ENCODE results near the gene SLC6A5. TPM values are rescaled to one million over a fixed set of nuclear protein-coding genes. Genes with fewer than 3 reads are reported as not detected.
A peak's percentile ranks its signal among the peaks of the same experiment; 100 is the strongest.

SLC6A5 gene
- total and polyA plus RNA-seq, 10 of the 15 experiments (the other 5 are each of a cell fraction or from before 2014, with no cell fraction given), result 0.01 TPM; not detected in 9

- BruUV-seq (replicated peaks), result no TSS peak
- POLR2A ChIA-PET, result no interaction called here
Observed at GRCh38 chr11:20634044-20634443, 34.6 kb downstream of the SLC6A5 start.

GRCh38 chr11:20634781-20635180 is 35.4 kb downstream of the SLC6A5 start:
- H3K9ac ChIP-seq (ENCODE audit: control insufficient read depth, insufficient read depth, low read length), result no peak overlapping the region
- H3K4me1 ChIP-seq (ENCODE audit: control insufficient read depth, insufficient read depth, low read length), result no peaks in the 10 kb centered on the region
- no peaks in the 10 kb centered on the region for H3K9me3 ChIP-seq (replicated peaks; ENCODE audit: control insufficient read depth, insufficient read depth, low read length)
- CTCF ChIA-PET, result no interaction called here
- no TSS peak for BruUV-seq (replicated peaks)
- intact Hi-C loops (cut with micrococcal nuclease; ENCODE audit: unreplicated experiment), result no loop called here
- H3K27ac ChIP-seq (ENCODE audit: control insufficient read depth, insufficient read depth), result no peak overlapping the region
- H4K20me1 ChIP-seq (ENCODE audit: control insufficient read depth, insufficient read depth), result no peaks in the 10 kb centered on the region
- no peak overlapping the region for H3K4me2 ChIP-seq (ENCODE audit: control insufficient read depth, insufficient read depth)
- no peak overlapping the region for H3K4me3 ChIP-seq
- DNase-seq (ENCODE audit: low read depth, low spot score) (no peak), FAIRE-seq (no peak), ATAC-seq (no peak)
- no peak overlapping the region for H2AFZ ChIP-seq (ENCODE audit: control insufficient read depth, low read depth, low read length)
- RAD21 ChIA-PET (ENCODE audit: unreplicated experiment), result no interaction called here
- POLR2A ChIA-PET, result no interaction called here
- in situ Hi-C loops (cut with MboI), result no loop called here
- no peaks in the 10 kb centered on the region for H3K36me3 ChIP-seq (ENCODE audit: control insufficient read depth in 2 of 2, insufficient read depth in 2 of 2, low read length in 1 of 2)
- SMC1A ChIA-PET (ENCODE audit: uncharacterized antibody, unreplicated experiment), result no interaction called here
- WGBS (ENCODE audit: insufficient coverage, insufficient replicate concordance, low lambda C conversion rate, missing lambda C conversion rate), result 69% methylated on average over 7 of the region's 7 CpGs
- TF ChIP-seq CTCF (IDR thresholded peaks at IDR 0.05 in 2 of 3, conservative IDR thresholded peaks at IDR 0.05 in 1 of 3; ENCODE audit: control insufficient read depth in 2 of 3, extremely low read depth in 1 of 3, insufficient read depth in 1 of 3, low read depth in 3 of 3, low read length in 3 of 3), result no peak
- H3K27me3 ChIP-seq (replicated peaks in 1 of 2; ENCODE audit: control insufficient read depth in 2 of 2, insufficient read depth in 2 of 2, low read length in 1 of 2), result no peaks in the 10 kb centered on the region
- H3K79me2 ChIP-seq (ENCODE audit: control insufficient read depth, insufficient read depth, low read length), result no peaks in the 10 kb centered on the region

More at GRCh38 chr11:20634044-20634443, 34.6 kb downstream of the SLC6A5 start:
- Histone ChIP-seq H3K27ac (ENCODE audit: control insufficient read depth, insufficient read depth) (no peak overlapping the region), H4K20me1 (ENCODE audit: control insufficient read depth, insufficient read depth) (no peaks in the 10 kb centered on the region), H3K9me3 (replicated peaks; ENCODE audit: control insufficient read depth, insufficient read depth, low read length) (no peaks in the 10 kb centered on the region), H3K36me3 (ENCODE audit: control insufficient read depth in 2 of 2, insufficient read depth in 2 of 2, low read length in 1 of 2) (no peaks in the 10 kb centered on the region), H2AFZ (ENCODE audit: control insufficient read depth, low read depth, low read length) (no peak overlapping the region), H3K27me3 (replicated peaks in 1 of 2; ENCODE audit: control insufficient read depth in 2 of 2, insufficient read depth in 2 of 2, low read length in 1 of 2) (no peaks in the 10 kb centered on the region), H3K9ac (ENCODE audit: control insufficient read depth, insufficient read depth, low read length) (no peak overlapping the region), H3K4me3 (no peak overlapping the region), H3K4me1 (ENCODE audit: control insufficient read depth, insufficient read depth, low read length) (no peaks in the 10 kb centered on the region), H3K4me2 (ENCODE audit: control insufficient read depth, insufficient read depth) (no peak overlapping the region), H3K79me2 (ENCODE audit: control insufficient read depth, insufficient read depth, low read length) (no peaks in the 10 kb centered on the region)
- DNase-seq (ENCODE audit: low read depth, low spot score), result no peak
- no peak for TF ChIP-seq ZZZ3 (IDR thresholded peaks at IDR 0.05; ENCODE audit: control insufficient read depth, insufficient read length, low read depth)
- 0 out of 2 replicates have a peak, but pooled peaks have one; percentile 2 for TF ChIP-seq RAD21 (IDR thresholded peaks at IDR 0.05; ENCODE audit: insufficient read depth, low read depth, low read length)
- intact Hi-C loops (cut with micrococcal nuclease; ENCODE audit: unreplicated experiment) (no loop called here), in situ Hi-C loops (cut with MboI) (no loop called here)
- SMC1A ChIA-PET (ENCODE audit: uncharacterized antibody, unreplicated experiment), result no interaction called here
- 61% methylated on average over 5 of the region's 5 CpGs for WGBS (ENCODE audit: insufficient coverage, insufficient replicate concordance, low lambda C conversion rate, missing lambda C conversion rate)
- no peak for FAIRE-seq
- CTCF ChIA-PET, result no interaction called here
- ATAC-seq, result no peak
- RAD21 ChIA-PET (ENCODE audit: unreplicated experiment), result no interaction called here

Data from GM12878 (cell line).